SK-N-SH (cell line): ENCODE results near the gene EPHA3. TPM values are rescaled to one million over a fixed set of nuclear protein-coding genes. Genes with fewer than 3 reads are reported as not detected.

Experiments used
- CTCF ChIA-PET: fragments of 300-600, 350-600 bp; formaldehyde crosslinking; extraction: SDS; loops from one replicate; lab custom pipeline; 2021; lab: Yijun Ruan, JAX
- POLR2A ChIA-PET: fragments of 350-600 bp; sonication (Branson Sonifier 250); formaldehyde crosslinking; extraction: SDS; loops from one replicate; lab custom pipeline; 2020; ENCODE audit warnings: antibody characterized with exemption, inconsistent platforms; lab: Yijun Ruan, JAX
- DNase-seq: peaks from one replicate; pipeline ENCODE4 v3.0.0; 2012
- H2AFZ ChIP-seq: fragments of 200-600 bp; sonication (generic); 2 replicates; pipeline ENCODE4 v1.8.1; 2016; ENCODE audit warnings: antibody characterized with exemption, mild to moderate bottlenecking, low read depth
- H3F3A ChIP-seq: fragments of 200-600 bp; sonication (generic); replicated peaks from 2 replicates; pipeline ENCODE3; 2016; ENCODE audit warnings: antibody characterized with exemption, mild to moderate bottlenecking; ENCODE audit not compliant: insufficient read depth
- H3K27ac ChIP-seq, 2 experiments: fragments of 200-500 bp in 1 of 2; fragments of 200-600 bp in 1 of 2; sonication (Bioruptor generic) in 1 of 2; sonication (generic), shearing (Covaris generic) in 1 of 2; 2 replicates each; pipeline versions ENCODE4 v1.5.1 to v1.6.1; 2014 to 2016; ENCODE audit warnings: low read depth in 2 of 2, inconsistent platforms in 1 of 2, low read length in 1 of 2, mild to moderate bottlenecking in 1 of 2, mixed read lengths in 1 of 2
- H3K27me3 ChIP-seq: fragments of 200-600 bp; sonication (generic), shearing (Covaris generic); 2 replicates; pipeline ENCODE4 v1.6.1; 2016; ENCODE audit warnings: mixed run types; ENCODE audit not compliant: insufficient read depth
- H3K36me3 ChIP-seq, 2 experiments: fragments of 200-500 bp in 1 of 2; fragments of 200-600 bp in 1 of 2; sonication (Bioruptor generic) in 1 of 2; sonication (generic) in 1 of 2; replicated peaks in 1 of 2; 2 replicates each; pipeline versions ENCODE3 to v1.5.1; 2014 to 2016; ENCODE audit warnings: low read length in 1 of 2, mild to moderate bottlenecking in 1 of 2; ENCODE audit not compliant: insufficient read depth in 2 of 2, control insufficient read depth in 1 of 2
- H3K4me1 ChIP-seq, 2 experiments: fragments of 200-500 bp in 1 of 2; fragments of 200-600 bp in 1 of 2; sonication (Bioruptor generic) in 1 of 2; sonication (generic), shearing (Covaris generic) in 1 of 2; 2 replicates each; pipeline versions ENCODE4 v1.5.1 to v1.6.1; 2014 to 2016; ENCODE audit warnings: low read depth in 1 of 2, low read length in 1 of 2, mixed run types in 1 of 2; ENCODE audit not compliant: insufficient read depth in 2 of 2, control insufficient read depth in 1 of 2
- H3K4me2 ChIP-seq: fragments of 200-600 bp; sonication (generic), shearing (Covaris generic); 2 replicates; pipeline ENCODE4 v1.6.1; 2017; ENCODE audit warnings: mixed run types
- H3K4me3 ChIP-seq, 2 experiments: fragments of 200-500 bp in 1 of 2; fragments of 200-600 bp in 1 of 2; sonication (Bioruptor generic) in 1 of 2; sonication (generic), shearing (Covaris generic) in 1 of 2; 2 replicates each; pipeline versions ENCODE4 v1.5.1 to v1.8.1; 2014 to 2016; ENCODE audit warnings: low read depth in 2 of 2, inconsistent platforms in 1 of 2, low read length in 1 of 2, mild to moderate bottlenecking in 1 of 2, mixed read lengths in 1 of 2, moderate library complexity in 1 of 2
- H3K79me2 ChIP-seq: fragments of 200-600 bp; sonication (generic); 2 replicates; pipeline ENCODE4 v1.8.1; 2017; ENCODE audit warnings: mild to moderate bottlenecking; ENCODE audit not compliant: insufficient read depth
- H3K9ac ChIP-seq: fragments of 200-600 bp; sonication (generic); 2 replicates; pipeline ENCODE4 v1.6.1; 2017; ENCODE audit warnings: mixed run types
- H3K9me2 ChIP-seq: fragments of 200-600 bp; sonication (generic); 2 replicates; pipeline ENCODE4 v1.6.1; 2017; ENCODE audit warnings: mixed run types
- H3K9me3 ChIP-seq: fragments of 200-600 bp; sonication (generic); 2 replicates; pipeline ENCODE4 v1.6.1; 2017; ENCODE audit warnings: mixed run types, mild to moderate bottlenecking, moderate library complexity
- H4K20me1 ChIP-seq: fragments of 200-600 bp; sonication (generic); 2 replicates; pipeline ENCODE4 v1.6.1; 2017; ENCODE audit warnings: mild to moderate bottlenecking, mixed run types; ENCODE audit not compliant: insufficient read depth
- CHD2 ChIP-seq: fragments of 150-350 bp; IDR thresholded peaks from 2 replicates; pipeline ENCODE4 v1.6.1; 2018; ENCODE audit warnings: low read length; ENCODE audit not compliant: partially characterized antibody
- ELF1 ChIP-seq: IDR thresholded peaks from 2 replicates; pipeline ENCODE4 v1.4.0; 2012
- EZH2phosphoT487 ChIP-seq: fragments of 200-600 bp; sonication (generic); IDR thresholded peaks from 2 replicates; pipeline ENCODE4 v1.6.1; 2017; ENCODE audit warnings: low read depth, mixed run types, mild to moderate bottlenecking, antibody characterized with exemption, moderate library complexity, borderline replicate concordance
- FOXM1 ChIP-seq: IDR thresholded peaks from 2 replicates; pipeline ENCODE4 v1.4.0; 2012; ENCODE audit warnings: low read depth, mild to moderate bottlenecking
- GABPA ChIP-seq: IDR thresholded peaks from 2 replicates; pipeline ENCODE4 v1.4.0; 2012; ENCODE audit warnings: low read depth, mild to moderate bottlenecking
- GATA2 ChIP-seq: sonication (generic); formaldehyde crosslinking; IDR thresholded peaks from 2 replicates; pipeline ENCODE4 v1.5.0; 2020; ENCODE audit warnings: mild to moderate bottlenecking, missing genetic modification reagents
- JUND ChIP-seq: IDR thresholded peaks from 2 replicates; pipeline ENCODE4 v1.4.0; 2012
- NFIC ChIP-seq: IDR thresholded peaks from 2 replicates; pipeline ENCODE4 v1.4.0; 2012; ENCODE audit warnings: borderline replicate concordance
- RFX5 ChIP-seq: IDR thresholded peaks from 2 replicates; pipeline ENCODE4 v1.6.1; 2012; ENCODE audit warnings: mild to moderate bottlenecking, improper control_type of control experiment, low read length
- RXRA ChIP-seq: IDR thresholded peaks from 2 replicates; pipeline ENCODE4 v1.4.0; 2012; ENCODE audit warnings: low read depth, mild to moderate bottlenecking, borderline replicate concordance
- SIN3A ChIP-seq: IDR thresholded peaks from 2 replicates; pipeline ENCODE4 v1.6.1; 2012; ENCODE audit warnings: low read depth, mild to moderate bottlenecking, low read length, moderate library complexity, borderline replicate concordance
- SMC3 ChIP-seq: IDR thresholded peaks from 2 replicates; pipeline ENCODE4 v1.6.1; 2012; ENCODE audit warnings: low read depth, low read length, improper control_type of control experiment
- TAF1 ChIP-seq: IDR thresholded peaks from 2 replicates; pipeline ENCODE4 v1.6.1; 2012; ENCODE audit warnings: low read depth, mild to moderate bottlenecking, low read length, moderate library complexity, borderline replicate concordance
- TCF12 ChIP-seq: IDR thresholded peaks from 2 replicates; pipeline ENCODE4 v1.4.0; 2012
- TEAD4 ChIP-seq: IDR thresholded peaks from 2 replicates; pipeline ENCODE4 v1.4.0; 2012; ENCODE audit warnings: mild to moderate bottlenecking, borderline replicate concordance; ENCODE audit not compliant: insufficient read depth
- USF1 ChIP-seq: IDR thresholded peaks from 2 replicates; pipeline ENCODE4 v1.4.0; 2012; ENCODE audit warnings: low read depth, borderline replicate concordance
- WGBS: methylation state at CpG from one replicate; pipeline ENCODE4 v1.1.6; 2017; ENCODE audit warnings: low lambda C conversion rate; 5-methylcytosine and 5-hydroxymethylcytosine counted together
- polyA plus RNA-seq, 3 experiments: library from polyadenylated mRNA; depleted of rRNA; stranded (reverse); fragments of >200 nt; gene quantifications; 2 replicates each; pipeline ENCODE4 v1.2.3, GENCODE V29; 2012
- TF ChIP-seq, protein P1 (sequence below): fragments of 150-350 bp; IDR thresholded peaks from 2 replicates; pipeline ENCODE4 v1.6.1; 2016; ENCODE audit warnings: mild to moderate bottlenecking, low read depth, low read length
- TF ChIP-seq, protein P2 (sequence below): fragments of 150-350 bp; IDR thresholded peaks from 2 replicates; pipeline ENCODE4 v1.6.1; 2017; ENCODE audit warnings: antibody characterized with exemption, low read length, low read depth, borderline replicate concordance
- TF ChIP-seq, protein P3 (sequence below): IDR thresholded peaks from 2 replicates; pipeline ENCODE4 v1.6.1; 2012; ENCODE audit warnings: mild to moderate bottlenecking, low read depth, low read length, moderate library complexity

Gene EPHA3
- polyA plus RNA-seq, 1 of the 3 experiments (the other 2 are of a cell fraction), result not detected

DNA sequence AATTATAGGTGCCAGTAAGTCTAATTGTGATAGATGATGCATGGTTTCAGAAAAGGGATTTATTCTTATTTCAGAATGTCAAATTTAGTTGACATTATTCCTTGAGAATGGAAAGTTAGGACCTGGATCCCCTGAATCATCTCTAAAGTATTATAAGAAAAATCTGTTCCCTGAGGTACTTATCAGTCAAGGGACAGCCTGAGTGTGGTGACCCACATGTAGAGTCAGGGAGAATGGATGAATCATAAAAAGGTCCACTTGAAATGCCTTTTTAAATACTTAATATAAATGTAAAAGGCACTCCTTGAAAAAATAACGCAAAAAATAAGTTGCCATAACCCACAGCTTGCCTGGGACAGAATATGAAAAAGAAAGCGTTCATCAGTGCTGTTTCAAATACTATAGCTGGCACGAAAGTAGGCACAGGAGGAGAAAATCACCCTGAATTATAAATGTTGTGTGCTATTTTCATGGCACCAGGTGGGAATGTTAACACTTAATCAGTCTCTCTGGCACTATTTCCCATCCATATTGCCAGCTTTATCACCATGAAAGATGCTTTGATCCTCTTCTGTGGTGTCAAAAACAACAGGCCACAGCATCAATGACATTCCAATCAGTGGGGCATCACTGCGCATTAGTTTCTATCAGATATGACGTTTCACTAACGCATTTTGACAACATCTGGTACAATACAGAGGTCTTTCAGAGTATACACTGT is 208.5 kb downstream of the EPHA3 start:
- no peak for DNase-seq
- H3K4me3 ChIP-seq, result no peak overlapping the region
- ChIA-PET POLR2A (no interaction called here), CTCF (no interaction called here)
- no peaks in the 10 kb centered on the region for H4K20me1 ChIP-seq
- no peaks in the 10 kb centered on the region for H3K36me3 ChIP-seq
- TF ChIP-seq SMC3 (no peak), JUND (no peak), GABPA (no peak), ELF1 (no peak), SIN3A (no peak), NFIC (no peak), USF1 (no peak), EZH2phosphoT487 (no peak), CHD2 (no peak), TCF12 (no peak)
- TF ChIP-seq, protein P1, sequence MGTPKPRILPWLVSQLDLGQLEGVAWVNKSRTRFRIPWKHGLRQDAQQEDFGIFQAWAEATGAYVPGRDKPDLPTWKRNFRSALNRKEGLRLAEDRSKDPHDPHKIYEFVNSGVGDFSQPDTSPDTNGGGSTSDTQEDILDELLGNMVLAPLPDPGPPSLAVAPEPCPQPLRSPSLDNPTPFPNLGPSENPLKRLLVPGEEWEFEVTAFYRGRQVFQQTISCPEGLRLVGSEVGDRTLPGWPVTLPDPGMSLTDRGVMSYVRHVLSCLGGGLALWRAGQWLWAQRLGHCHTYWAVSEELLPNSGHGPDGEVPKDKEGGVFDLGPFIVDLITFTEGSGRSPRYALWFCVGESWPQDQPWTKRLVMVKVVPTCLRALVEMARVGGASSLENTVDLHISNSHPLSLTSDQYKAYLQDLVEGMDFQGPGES, result no peak
- no peak overlapping the region for H2AFZ ChIP-seq
- WGBS, result 1% methylated on average over 6 of the region's 6 CpGs
- H3K4me2 ChIP-seq, result no peak overlapping the region
- no peak overlapping the region for H3K27ac ChIP-seq
- no peak overlapping the region for H3K9ac ChIP-seq
- no peaks in the 10 kb centered on the region for H3K27me3 ChIP-seq
- H3K9me2 ChIP-seq, result no peaks in the 10 kb centered on the region
- H3F3A ChIP-seq, result no peaks in the 10 kb centered on the region
- H3K4me1 ChIP-seq, result no peaks in the 10 kb centered on the region
- no peaks in the 10 kb centered on the region for H3K79me2 ChIP-seq
- no peaks in the 10 kb centered on the region for H3K9me3 ChIP-seq

DNA sequence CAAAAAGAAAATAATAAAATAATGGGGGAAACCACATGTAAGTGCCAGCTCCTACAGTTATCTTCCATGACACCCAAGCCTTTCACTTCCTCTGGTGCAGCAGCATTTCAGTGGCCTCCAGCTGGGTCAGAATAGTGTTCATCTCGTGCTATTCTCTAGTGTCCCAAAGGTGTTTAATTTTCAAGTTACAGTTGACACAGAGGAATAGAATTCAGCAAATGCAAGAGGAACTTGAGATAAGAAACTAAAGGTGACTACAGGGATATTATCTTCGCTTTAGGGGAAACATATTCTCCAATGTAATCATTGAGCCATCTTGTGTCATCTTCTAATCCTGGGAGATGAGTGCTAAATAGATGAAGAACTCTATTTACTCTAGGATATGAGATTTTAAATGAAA is 212.8 kb downstream of the EPHA3 start:
- TF ChIP-seq GABPA, result no peak
- TF ChIP-seq EZH2phosphoT487, result no peak
- TF ChIP-seq RFX5, result no peak
- TF ChIP-seq, protein P1, result no peak
- TF ChIP-seq, protein P2, sequence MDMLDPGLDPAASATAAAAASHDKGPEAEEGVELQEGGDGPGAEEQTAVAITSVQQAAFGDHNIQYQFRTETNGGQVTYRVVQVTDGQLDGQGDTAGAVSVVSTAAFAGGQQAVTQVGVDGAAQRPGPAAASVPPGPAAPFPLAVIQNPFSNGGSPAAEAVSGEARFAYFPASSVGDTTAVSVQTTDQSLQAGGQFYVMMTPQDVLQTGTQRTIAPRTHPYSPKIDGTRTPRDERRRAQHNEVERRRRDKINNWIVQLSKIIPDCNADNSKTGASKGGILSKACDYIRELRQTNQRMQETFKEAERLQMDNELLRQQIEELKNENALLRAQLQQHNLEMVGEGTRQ, result no peak
- no peak for TF ChIP-seq TEAD4
- TF ChIP-seq FOXM1, result no peak
- TF ChIP-seq RXRA, result no peak
- TF ChIP-seq GATA2 (CRISPR knock-in tag), result no peak
- TF ChIP-seq TCF12, result no peak
- TF ChIP-seq TAF1, result no peak
- TF ChIP-seq SIN3A, result no peak
- TF ChIP-seq, protein P3, sequence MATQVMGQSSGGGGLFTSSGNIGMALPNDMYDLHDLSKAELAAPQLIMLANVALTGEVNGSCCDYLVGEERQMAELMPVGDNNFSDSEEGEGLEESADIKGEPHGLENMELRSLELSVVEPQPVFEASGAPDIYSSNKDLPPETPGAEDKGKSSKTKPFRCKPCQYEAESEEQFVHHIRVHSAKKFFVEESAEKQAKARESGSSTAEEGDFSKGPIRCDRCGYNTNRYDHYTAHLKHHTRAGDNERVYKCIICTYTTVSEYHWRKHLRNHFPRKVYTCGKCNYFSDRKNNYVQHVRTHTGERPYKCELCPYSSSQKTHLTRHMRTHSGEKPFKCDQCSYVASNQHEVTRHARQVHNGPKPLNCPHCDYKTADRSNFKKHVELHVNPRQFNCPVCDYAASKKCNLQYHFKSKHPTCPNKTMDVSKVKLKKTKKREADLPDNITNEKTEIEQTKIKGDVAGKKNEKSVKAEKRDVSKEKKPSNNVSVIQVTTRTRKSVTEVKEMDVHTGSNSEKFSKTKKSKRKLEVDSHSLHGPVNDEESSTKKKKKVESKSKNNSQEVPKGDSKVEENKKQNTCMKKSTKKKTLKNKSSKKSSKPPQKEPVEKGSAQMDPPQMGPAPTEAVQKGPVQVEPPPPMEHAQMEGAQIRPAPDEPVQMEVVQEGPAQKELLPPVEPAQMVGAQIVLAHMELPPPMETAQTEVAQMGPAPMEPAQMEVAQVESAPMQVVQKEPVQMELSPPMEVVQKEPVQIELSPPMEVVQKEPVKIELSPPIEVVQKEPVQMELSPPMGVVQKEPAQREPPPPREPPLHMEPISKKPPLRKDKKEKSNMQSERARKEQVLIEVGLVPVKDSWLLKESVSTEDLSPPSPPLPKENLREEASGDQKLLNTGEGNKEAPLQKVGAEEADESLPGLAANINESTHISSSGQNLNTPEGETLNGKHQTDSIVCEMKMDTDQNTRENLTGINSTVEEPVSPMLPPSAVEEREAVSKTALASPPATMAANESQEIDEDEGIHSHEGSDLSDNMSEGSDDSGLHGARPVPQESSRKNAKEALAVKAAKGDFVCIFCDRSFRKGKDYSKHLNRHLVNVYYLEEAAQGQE, result no peak
- WGBS, result 0% methylated on average over 2 of the region's 2 CpGs
- no peaks in the 10 kb centered on the region for H3K79me2 ChIP-seq
- H3K9me3 ChIP-seq, result no peaks in the 10 kb centered on the region
- H3K4me1 ChIP-seq, result no peaks in the 10 kb centered on the region
- no peak for DNase-seq
- no peak overlapping the region for H3K4me2 ChIP-seq
- no peak overlapping the region for H3K4me3 ChIP-seq
- no peaks in the 10 kb centered on the region for H3K9me2 ChIP-seq
- no peak overlapping the region for H3K27ac ChIP-seq
- H4K20me1 ChIP-seq, result no peaks in the 10 kb centered on the region
- no peaks in the 10 kb centered on the region for H3K27me3 ChIP-seq
- H3F3A ChIP-seq, result no peaks in the 10 kb centered on the region
- no peaks in the 10 kb centered on the region for H3K36me3 ChIP-seq
- no peak overlapping the region for H3K9ac ChIP-seq
- ChIA-PET POLR2A (no interaction called here), CTCF (no interaction called here)
- H2AFZ ChIP-seq, result no peak overlapping the region
